ENCODE measurements around the gene ROBO4. TPM values are rescaled to one million over a fixed set of nuclear protein-coding genes. Genes with fewer than 3 reads are reported as not detected.

Gene ROBO4
- polyA plus RNA-seq, 1 donor, result 5.1 TPM

- H3K27ac ChIP-seq (ENCODE audit: low read length), result no peak overlapping the region
- H3K4me3 ChIP-seq (ENCODE audit: low read length), result no peak overlapping the region
- no peaks in the 10 kb centered on the region for H3K36me3 ChIP-seq (ENCODE audit: control insufficient read depth, insufficient read depth, low read length)
- H3K9me3 ChIP-seq (ENCODE audit: control insufficient read depth, low read depth, low read length), result no peaks in the 10 kb centered on the region
- DNase-seq, result no peak
- no CpG with 5 or more reads among the region's 3 CpGs for WGBS (ENCODE audit: insufficient coverage, low lambda C conversion rate)
- peaks cover 5% of the 10 kb centered on the region for H3K27me3 ChIP-seq (ENCODE audit: control insufficient read depth, insufficient read depth, low read length)
- H3K4me1 ChIP-seq (ENCODE audit: control insufficient read depth, insufficient read depth, low read length), result no peaks in the 10 kb centered on the region
Observed at GRCh38 chr11:124937336-124937935, 39.8 kb upstream of the ROBO4 start.

DNA sequence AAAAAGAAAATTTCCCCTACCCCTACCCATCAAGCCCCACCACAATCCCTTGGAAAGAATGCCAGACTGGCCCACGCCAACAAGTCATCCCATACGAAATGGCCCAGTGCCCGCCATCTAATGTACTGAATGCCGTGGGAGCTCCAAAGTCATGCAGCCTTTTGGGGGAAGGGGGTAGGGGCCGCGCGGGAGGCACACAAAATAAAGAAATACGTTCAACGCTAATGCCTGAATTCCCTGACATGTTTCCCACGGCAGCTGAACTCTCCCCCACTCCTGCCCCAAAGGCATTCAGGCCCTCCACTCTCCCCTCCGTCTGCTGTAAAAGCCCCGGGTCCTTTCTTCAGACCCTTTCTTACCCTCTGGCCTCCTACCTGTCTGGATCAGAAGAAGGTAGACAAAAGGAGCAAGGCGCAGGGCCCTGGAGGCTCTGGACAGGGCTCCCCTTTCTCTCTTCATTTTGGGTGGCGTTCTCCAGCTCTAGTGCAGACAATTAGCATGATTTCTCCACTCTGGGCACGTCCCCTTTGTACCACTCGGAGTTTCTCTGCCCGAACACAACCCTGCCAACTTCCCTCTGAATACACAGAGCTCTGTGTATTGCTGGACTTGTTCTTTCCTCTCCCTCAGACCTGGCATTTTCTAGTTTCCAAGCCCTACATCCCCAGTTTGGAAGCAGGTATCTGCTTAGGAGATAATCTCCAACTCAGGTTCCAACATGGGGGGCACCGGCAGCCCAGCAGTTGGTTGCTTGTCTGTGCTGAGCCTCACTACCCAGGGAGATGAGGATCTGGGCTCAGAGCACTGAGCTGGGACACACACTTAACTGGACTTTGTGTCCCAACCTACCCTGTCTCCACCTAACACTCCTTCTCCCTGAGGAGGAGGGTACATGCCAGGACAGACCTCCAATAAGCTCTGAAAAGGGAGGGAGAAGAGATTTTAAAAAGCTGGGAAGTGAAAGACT lies 38.2 kb upstream of the ROBO4 start, which contains the start of gene HEPACAM:
HEPACAM (minus strand) TSS at position 500 of the 967 bp plus-strand sequence; CDS start at position 459, 41 bp downstream.
- no peak for DNase-seq
- H3K27me3 ChIP-seq (ENCODE audit: control insufficient read depth, insufficient read depth, low read length), result peaks cover 5% of the 10 kb centered on the region
- no peak within 1 kb of the TSS for H3K4me3 ChIP-seq (ENCODE audit: low read length)
- H3K4me1 ChIP-seq (ENCODE audit: control insufficient read depth, insufficient read depth, low read length), result no peaks in the 10 kb centered on the region
- no peak within 1 kb of the TSS for H3K27ac ChIP-seq (ENCODE audit: low read length)
- no peaks in the 10 kb centered on the region for H3K9me3 ChIP-seq (ENCODE audit: control insufficient read depth, low read depth, low read length)
- H3K36me3 ChIP-seq (ENCODE audit: control insufficient read depth, insufficient read depth, low read length), result no peaks in the 10 kb centered on the region
- WGBS (ENCODE audit: insufficient coverage, low lambda C conversion rate), result 91% methylated on average over 7 of the region's 18 CpGs

DNA sequence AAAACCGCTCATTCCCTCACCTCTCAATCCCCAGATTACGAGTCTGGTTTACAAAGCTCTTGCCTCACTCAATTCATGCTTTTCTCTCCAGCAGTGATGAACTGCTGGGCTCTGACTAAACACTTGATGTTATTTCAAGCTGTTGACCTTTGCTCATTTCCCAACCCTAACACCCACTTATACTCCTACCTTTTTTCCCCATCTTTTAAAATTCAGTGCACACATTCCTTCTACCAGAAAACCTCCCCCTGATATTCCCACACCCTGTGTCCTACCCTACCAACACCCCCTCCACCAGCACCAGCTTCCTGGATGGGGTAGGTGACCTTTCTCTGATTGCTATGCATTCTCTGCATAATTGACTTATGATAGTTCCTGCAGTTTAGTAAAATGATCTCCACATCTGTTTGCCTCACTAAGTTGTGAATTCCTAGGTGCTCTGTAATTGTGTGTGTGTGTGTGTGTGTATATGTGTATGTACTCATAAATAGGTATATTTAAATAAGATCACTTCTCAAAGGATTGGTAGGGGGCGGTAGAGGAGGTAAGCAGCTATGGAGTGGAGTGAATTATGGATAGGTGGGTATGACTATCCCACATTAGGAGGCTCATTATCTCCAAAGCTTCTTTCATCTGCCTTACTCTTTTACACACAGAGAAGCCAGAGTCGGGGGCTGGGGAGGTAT lies 37.3 kb upstream of the ROBO4 start:
- Histone ChIP-seq H3K9me3 (ENCODE audit: control insufficient read depth, low read depth, low read length) (no peaks in the 10 kb centered on the region), H3K4me1 (ENCODE audit: control insufficient read depth, insufficient read depth, low read length) (no peaks in the 10 kb centered on the region), H3K27ac (ENCODE audit: low read length) (no peak overlapping the region), H3K36me3 (ENCODE audit: control insufficient read depth, insufficient read depth, low read length) (no peaks in the 10 kb centered on the region), H3K27me3 (ENCODE audit: control insufficient read depth, insufficient read depth, low read length) (peaks cover 5% of the 10 kb centered on the region), H3K4me3 (ENCODE audit: low read length) (no peak overlapping the region)
- WGBS (ENCODE audit: insufficient coverage, low lambda C conversion rate), result no CpG with 5 or more reads among the region's 4 CpGs
- DNase-seq, result peak in 1 of 2 donors; percentile 38

GRCh38 chr11:124930799-124931198 lies 33.1 kb upstream of the ROBO4 start:
- Histone ChIP-seq H3K4me1 (ENCODE audit: control insufficient read depth, insufficient read depth, low read length) (no peaks in the 10 kb centered on the region), H3K9me3 (ENCODE audit: control insufficient read depth, low read depth, low read length) (no peaks in the 10 kb centered on the region), H3K27me3 (ENCODE audit: control insufficient read depth, insufficient read depth, low read length) (peaks cover under 1% of the 10 kb centered on the region), H3K4me3 (ENCODE audit: low read length) (no peak overlapping the region), H3K36me3 (ENCODE audit: control insufficient read depth, insufficient read depth, low read length) (no peaks in the 10 kb centered on the region), H3K27ac (ENCODE audit: low read length) (no peak overlapping the region)
- 100% methylated on average over 1 of the region's 3 CpGs for WGBS (ENCODE audit: insufficient coverage, low lambda C conversion rate)
- DNase-seq, result no peak

DNA sequence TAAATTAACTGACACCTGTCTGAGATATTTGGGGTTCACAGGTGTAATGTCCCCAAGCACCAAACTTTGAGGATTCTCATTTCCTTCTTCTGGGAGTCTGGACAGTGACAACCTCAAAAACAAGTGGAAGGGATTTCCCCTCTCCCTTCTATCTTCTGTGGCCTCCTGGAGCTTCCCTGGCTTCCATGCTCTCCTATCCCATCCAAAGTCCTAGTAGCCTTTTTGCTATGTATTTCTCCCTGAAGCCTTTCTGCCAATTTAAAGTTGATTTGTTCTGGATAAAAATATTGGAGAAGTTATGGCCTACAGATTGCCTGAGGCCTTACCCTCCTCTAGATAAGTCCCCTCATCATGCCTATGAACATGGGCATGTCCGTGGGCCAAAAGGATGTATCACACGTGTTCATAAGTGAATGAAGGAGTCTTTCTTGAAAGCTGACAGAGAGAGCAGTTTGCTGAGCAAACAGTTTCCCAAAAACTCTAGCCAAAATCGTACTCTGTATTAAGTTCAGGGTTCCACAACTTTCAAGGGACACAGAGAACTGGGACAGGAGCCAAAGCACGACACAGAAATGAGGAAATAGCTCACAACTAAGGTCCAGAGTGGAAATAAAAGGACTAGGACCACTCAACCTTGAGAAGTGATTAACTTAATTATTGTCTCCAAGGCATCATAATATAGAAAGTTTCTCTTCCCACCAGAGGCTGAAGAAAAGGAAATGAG lies 31.4 kb upstream of the ROBO4 start:
- Histone ChIP-seq H3K4me1 (ENCODE audit: control insufficient read depth, insufficient read depth, low read length) (no peaks in the 10 kb centered on the region), H3K36me3 (ENCODE audit: control insufficient read depth, insufficient read depth, low read length) (no peaks in the 10 kb centered on the region), H3K9me3 (ENCODE audit: control insufficient read depth, low read depth, low read length) (no peaks in the 10 kb centered on the region), H3K27ac (ENCODE audit: low read length) (no peak overlapping the region), H3K4me3 (ENCODE audit: low read length) (no peak overlapping the region), H3K27me3 (ENCODE audit: control insufficient read depth, insufficient read depth, low read length) (peaks cover 2% of the 10 kb centered on the region)
- no CpG with 5 or more reads among the region's 4 CpGs for WGBS (ENCODE audit: insufficient coverage, low lambda C conversion rate)
- DNase-seq, result no peak

GRCh38 chr11:124923296-124923695 lies 25.6 kb upstream of the ROBO4 start:
- H3K4me1 ChIP-seq (ENCODE audit: control insufficient read depth, insufficient read depth, low read length), result peaks cover 4% of the 10 kb centered on the region
- peaks cover 41% of the 10 kb centered on the region for H3K27me3 ChIP-seq (ENCODE audit: control insufficient read depth, insufficient read depth, low read length)

DNA sequence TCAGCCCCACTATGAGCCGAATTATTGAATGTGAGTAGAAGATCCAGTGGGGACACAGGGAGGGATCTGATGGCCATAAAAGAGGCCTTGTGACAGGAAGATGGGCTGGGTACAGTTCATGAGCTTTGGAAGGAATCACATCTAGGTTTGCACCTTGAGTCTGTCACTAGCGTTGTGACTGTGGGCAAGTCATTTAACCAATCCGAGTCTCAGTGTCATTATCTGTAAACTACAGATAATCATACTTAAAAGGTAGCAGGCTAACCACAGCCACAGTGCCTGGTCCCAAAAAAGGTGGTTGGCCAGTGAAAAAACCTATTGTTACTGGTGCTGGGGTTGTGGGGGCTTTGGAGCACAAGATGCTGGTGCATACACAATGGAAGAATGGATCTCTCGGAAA lies 25.2 kb upstream of the ROBO4 start:
- H3K27ac ChIP-seq (ENCODE audit: low read length), result no peak overlapping the region
- 80% methylated on average over 1 of the region's 4 CpGs for WGBS (ENCODE audit: insufficient coverage, low lambda C conversion rate)
- no peaks in the 10 kb centered on the region for H3K36me3 ChIP-seq (ENCODE audit: control insufficient read depth, insufficient read depth, low read length)
- H3K4me1 ChIP-seq (ENCODE audit: control insufficient read depth, insufficient read depth, low read length), result peaks cover 4% of the 10 kb centered on the region
- H3K9me3 ChIP-seq (ENCODE audit: control insufficient read depth, low read depth, low read length), result no peaks in the 10 kb centered on the region
- H3K27me3 ChIP-seq (ENCODE audit: control insufficient read depth, insufficient read depth, low read length), result peaks cover 41% of the 10 kb centered on the region
- DNase-seq, result no peak
- H3K4me3 ChIP-seq (ENCODE audit: low read length), result no peak overlapping the region

More at GRCh38 chr11:124923296-124923695, 25.6 kb upstream of the ROBO4 start:
- H3K36me3 ChIP-seq (ENCODE audit: control insufficient read depth, insufficient read depth, low read length), result no peaks in the 10 kb centered on the region
- H3K4me3 ChIP-seq (ENCODE audit: low read length), result no peak overlapping the region
- no peaks in the 10 kb centered on the region for H3K9me3 ChIP-seq (ENCODE audit: control insufficient read depth, low read depth, low read length)
- no peak for DNase-seq
- H3K27ac ChIP-seq (ENCODE audit: low read length), result no peak overlapping the region

GRCh38 chr11:124920870-124921609 lies 23.4 kb upstream of the ROBO4 start:
- WGBS (ENCODE audit: insufficient coverage, low lambda C conversion rate), result no CpG with 5 or more reads among the region's 82 CpGs
- Histone ChIP-seq H3K4me1 (ENCODE audit: control insufficient read depth, insufficient read depth, low read length) (peaks cover 4% of the 10 kb centered on the region), H3K27ac (ENCODE audit: low read length) (no peak overlapping the region), H3K9me3 (ENCODE audit: control insufficient read depth, low read depth, low read length) (peaks cover under 1% of the 10 kb centered on the region), H3K36me3 (ENCODE audit: control insufficient read depth, insufficient read depth, low read length) (no peaks in the 10 kb centered on the region), H3K27me3 (ENCODE audit: control insufficient read depth, insufficient read depth, low read length) (peaks cover 51% of the 10 kb centered on the region), H3K4me3 (ENCODE audit: low read length) (no peak overlapping the region)
- peak; percentile 70 to 73 for DNase-seq

DNA sequence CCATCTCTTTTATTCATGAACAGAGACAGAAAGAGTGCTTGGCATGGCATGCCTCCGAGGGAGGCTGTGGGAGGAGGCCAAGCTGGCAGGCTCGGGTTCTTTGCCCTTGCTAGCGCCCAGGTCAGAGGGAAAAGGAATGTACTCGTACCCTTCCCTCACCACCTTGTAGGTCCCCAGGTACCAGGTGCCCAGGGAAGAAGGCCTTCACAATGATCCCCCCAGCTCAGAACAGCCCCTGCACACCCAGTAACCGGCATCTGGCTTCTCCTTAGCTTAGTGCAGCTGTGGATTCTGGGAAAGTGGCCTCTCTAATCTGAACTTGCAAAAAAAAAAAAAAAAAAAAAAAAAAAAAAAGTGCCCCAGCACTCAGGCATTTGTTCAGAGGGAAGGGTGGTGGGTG lies 22.7 kb upstream of the ROBO4 start:
- H3K27me3 ChIP-seq (ENCODE audit: control insufficient read depth, insufficient read depth, low read length), result peaks cover 53% of the 10 kb centered on the region
- peaks cover 3% of the 10 kb centered on the region for H3K9me3 ChIP-seq (ENCODE audit: control insufficient read depth, low read depth, low read length)
- no peak overlapping the region for H3K27ac ChIP-seq (ENCODE audit: low read length)
- DNase-seq, result no peak
- H3K4me1 ChIP-seq (ENCODE audit: control insufficient read depth, insufficient read depth, low read length), result peaks cover 4% of the 10 kb centered on the region
- no CpG with 5 or more reads among the region's 5 CpGs for WGBS (ENCODE audit: insufficient coverage, low lambda C conversion rate)
- no peaks in the 10 kb centered on the region for H3K36me3 ChIP-seq (ENCODE audit: control insufficient read depth, insufficient read depth, low read length)
- no peak overlapping the region for H3K4me3 ChIP-seq (ENCODE audit: low read length)
